Spinal cord (tissue), 10 donors: ENCODE measurements around the gene ZFP30. TPM values are rescaled to one million over a fixed set of nuclear protein-coding genes. Genes with fewer than 3 reads are reported as not detected.
"Not testable (repeated sequence)": the region's sequence is repeated elsewhere in the genome, so short reads cannot be mapped to it uniquely, and the experiment has no call there.

ENCODE experiments used
- DNase-seq, 6 donors: peaks; one replicate each; pipeline versions ENCODE4 v3.0.0 to v3.0.0-alpha.2; 2013 to 2015; ENCODE audit warnings: low spot score in 6 of 6, low read depth in 4 of 6
- H3K27ac ChIP-seq: one replicate; pipeline ENCODE4 v1.5.1; 2013; ENCODE audit warnings: low read depth, low read length, control low read depth
- H3K27me3 ChIP-seq: one replicate; pipeline ENCODE4 v1.6.1; 2013; ENCODE audit warnings: low read length; ENCODE audit not compliant: control insufficient read depth, insufficient read depth
- H3K36me3 ChIP-seq: one replicate; pipeline ENCODE4 v1.6.1; 2013; ENCODE audit warnings: low read length; ENCODE audit not compliant: control insufficient read depth, insufficient read depth
- H3K4me1 ChIP-seq: one replicate; pipeline ENCODE4 v1.6.1; 2013; ENCODE audit warnings: low read length; ENCODE audit not compliant: control insufficient read depth, insufficient read depth
- H3K4me3 ChIP-seq: one replicate; pipeline ENCODE4 v1.5.1; 2013; ENCODE audit warnings: low read depth, low read length, control low read depth
- H3K9me3 ChIP-seq: one replicate; pipeline ENCODE4 v1.6.1; 2013; ENCODE audit warnings: low read length; ENCODE audit not compliant: control insufficient read depth, insufficient read depth
- WGBS: methylation state at CpG from one replicate; pipeline ENCODE4 v1.1.5; 2013; ENCODE audit warnings: missing lambda C conversion rate; ENCODE audit not compliant: insufficient coverage; 5-methylcytosine and 5-hydroxymethylcytosine counted together
- long read RNA-seq, 4 donors: transcript quantifications; one replicate each; lab custom pipeline, GENCODE V29; 2026
- polyA plus RNA-seq, 2 donors: library from polyadenylated mRNA; unstranded; fragments of 120-200 nt; gene quantifications; one replicate each; pipeline ENCODE4 v1.2.1, GENCODE V29; 2013; ENCODE audit not compliant: insufficient read length in 2 of 2
- total RNA-seq, 2 donors: library from RNA; depleted of rRNA in 1 of 2; stranded (reverse); fragments of 120-200 nt in 1 of 2; fragments of >200 nt in 1 of 2; gene quantifications; one replicate each; pipeline versions ENCODE4 v1.2.3 to v1.2.4, GENCODE V29; 2013 to 2014
- donor health status: healthy.

The ZFP30 gene
- total RNA-seq (10 to 100 TPM; 39.7 to 42.3 TPM), polyA plus RNA-seq (10 to 100 TPM; 27.6 to 34.3 TPM)
- long read RNA-seq, donor 1: 0 reads
- long read RNA-seq, donor 2: 0 reads
- long read RNA-seq, donor 3: 0 reads
- long read RNA-seq, donor 4, partial matches to known transcripts: 0 of 1 reads
- long read RNA-seq, donor 4, other reads (novel, unspliced or antisense): 0 of 1 reads

- peaks cover 3% of the 10 kb centered on the region for H3K4me1 ChIP-seq
- DNase-seq: peak; percentile 59 to 98 (median 80)
- H3K9me3 ChIP-seq: no peaks in the 10 kb centered on the region
- H3K27me3 ChIP-seq: no peaks in the 10 kb centered on the region
- no peaks in the 10 kb centered on the region for H3K36me3 ChIP-seq
- H3K4me3 ChIP-seq: peak within 1 kb of the TSS; percentile 73
- 0% methylated on average over 34 of the region's 34 CpGs for WGBS
- H3K27ac ChIP-seq: peak within 1 kb of the TSS; percentile 91
Measured at GRCh38 chr19:37655301-37655688, at the start of gene ZFP30. Gene ZFP30 (minus strand): TSS chr19:37655465. CDS start chr19:37647822, 7,643 bp downstream.

- H3K9me3 ChIP-seq: no peaks in the 10 kb centered on the region
- no peaks in the 10 kb centered on the region for H3K27me3 ChIP-seq
- H3K4me3 ChIP-seq: no peak overlapping the region
- H3K27ac ChIP-seq: no peak overlapping the region
- peaks cover 10% of the 10 kb centered on the region for H3K36me3 ChIP-seq
- DNase-seq: no peak
- H3K4me1 ChIP-seq: no peaks in the 10 kb centered on the region
- 94% methylated on average over 2 of the region's 5 CpGs for WGBS
Measured at GRCh38 chr19:37699057-37699456, 43.8 kb upstream of the ZFP30 start.

GRCh38 chr19:37698216-37698615 is 43.0 kb upstream of the ZFP30 start:
- no peak for DNase-seq
- Histone ChIP-seq H3K4me3 (no peak overlapping the region), H3K27me3 (no peaks in the 10 kb centered on the region), H3K9me3 (no peaks in the 10 kb centered on the region), H3K4me1 (no peaks in the 10 kb centered on the region), H3K27ac (no peak overlapping the region), H3K36me3 (peaks cover 10% of the 10 kb centered on the region)
- no CpG with 5 or more reads among the region's 6 CpGs for WGBS

- DNase-seq: no peak
Measured at GRCh38 chr19:37695144-37695899, 40.1 kb upstream of the ZFP30 start.

GRCh38 chr19:37692956-37693620 is 37.8 kb upstream of the ZFP30 start:
- H3K36me3 ChIP-seq: peaks cover 12% of the 10 kb centered on the region
- peak in 2 of 6 donors; percentile 13 to 32 for DNase-seq
- peaks cover 7% of the 10 kb centered on the region for H3K4me1 ChIP-seq
- no peaks in the 10 kb centered on the region for H3K9me3 ChIP-seq
- no peak overlapping the region for H3K27ac ChIP-seq
- no peaks in the 10 kb centered on the region for H3K27me3 ChIP-seq
- H3K4me3 ChIP-seq: no peak overlapping the region
- 69% methylated on average over 10 of the region's 11 CpGs for WGBS

More at GRCh38 chr19:37695144-37695899, 40.1 kb upstream of the ZFP30 start:
- Histone ChIP-seq H3K4me1 (peaks cover 7% of the 10 kb centered on the region), H3K27me3 (no peaks in the 10 kb centered on the region), H3K9me3 (no peaks in the 10 kb centered on the region), H3K27ac (no peak overlapping the region), H3K4me3 (no peak overlapping the region), H3K36me3 (peaks cover 10% of the 10 kb centered on the region)
- WGBS: 100% methylated on average over 1 of the region's 3 CpGs

- DNase-seq: peak; percentile 80 to 97 (median 86)
- H3K4me1 ChIP-seq: peaks cover 7% of the 10 kb centered on the region
- WGBS: under 1% methylated on average over 47 of the region's 48 CpGs
- H3K27me3 ChIP-seq: no peaks in the 10 kb centered on the region
- peak overlapping the region; percentile 90 for H3K27ac ChIP-seq
- H3K9me3 ChIP-seq: no peaks in the 10 kb centered on the region
- H3K36me3 ChIP-seq: peaks cover 9% of the 10 kb centered on the region
- H3K4me3 ChIP-seq: peak overlapping the region; percentile 67
Measured at GRCh38 chr19:37691881-37692504, 36.7 kb upstream of the ZFP30 start.

- no CpG with 5 or more reads among the region's 3 CpGs for WGBS
- H3K36me3 ChIP-seq: peaks cover 5% of the 10 kb centered on the region
Measured at GRCh38 chr19:37683520-37683919, 28.3 kb upstream of the ZFP30 start.

GRCh38 chr19:37669450-37669914 is 14.2 kb upstream of the ZFP30 start:
- no peaks in the 10 kb centered on the region for H3K36me3 ChIP-seq
- peaks cover 28% of the 10 kb centered on the region for H3K9me3 ChIP-seq
- no peaks in the 10 kb centered on the region for H3K4me1 ChIP-seq
- no peak overlapping the region for H3K4me3 ChIP-seq
- no peak for DNase-seq
- H3K27me3 ChIP-seq: no peaks in the 10 kb centered on the region
- H3K27ac ChIP-seq: no peak overlapping the region
- 88% methylated on average over 3 of the region's 6 CpGs for WGBS

More at GRCh38 chr19:37683520-37683919, 28.3 kb upstream of the ZFP30 start:
- Histone ChIP-seq H3K27me3 (no peaks in the 10 kb centered on the region), H3K4me3 (no peak overlapping the region), H3K4me1 (no peaks in the 10 kb centered on the region), H3K9me3 (peaks cover 3% of the 10 kb centered on the region), H3K27ac (no peak overlapping the region)
- DNase-seq: no peak

- not testable (repeated sequence) for DNase-seq, H3K9me3 ChIP-seq, H3K27ac ChIP-seq, H3K27me3 ChIP-seq, H3K4me3 ChIP-seq, H3K4me1 ChIP-seq, H3K36me3 ChIP-seq
- WGBS: no CpG with 5 or more reads among the region's 8 CpGs
Measured at GRCh38 chr19:37657157-37657556, 1.9 kb upstream of the ZFP30 start.
